GM12878 (cell line): ENCODE results near the gene ESYT2. TPM values are rescaled to one million over a fixed set of nuclear protein-coding genes. Genes with fewer than 3 reads are reported as not detected.
A peak's percentile ranks its signal among the peaks of the same experiment; 100 is the strongest.

Experiments
- ATAC-seq: fragments of 200-7000 bp; cut with Tn5 transposase; 3 replicates; pipeline ENCODE4 v1.9.1; 2020; ENCODE audit warnings: mild to moderate bottlenecking, moderate library complexity
- BruUV-seq: library from RNA; stranded (reverse); fragments of 400-500 nt; replicated peaks from 2 replicates; lab custom pipeline; 2021; lab: Mats Ljungman, UMichigan
- CTCF ChIA-PET: fragments of 300-600 bp; sonication (Branson Sonifier 250); formaldehyde crosslinking; extraction: SDS; loops from one replicate; lab custom pipeline; 2021; ENCODE audit warnings: inconsistent platforms; lab: Yijun Ruan, JAX
- POLR2A ChIA-PET: fragments of 350-600 bp; formaldehyde crosslinking; extraction: SDS; loops from one replicate; lab custom pipeline; 2021; ENCODE audit warnings: inconsistent platforms; lab: Charles Lee
- RAD21 ChIA-PET: fragments of 300-600 bp; sonication (Branson Sonifier 250); formaldehyde crosslinking; loops from one replicate; lab custom pipeline; 2023; ENCODE audit warnings: antibody characterized with exemption; ENCODE audit not compliant: unreplicated experiment; lab: Charles Lee
- SMC1A ChIA-PET: fragments of 300-600 bp; sonication (Branson Sonifier 250); formaldehyde crosslinking; loops from one replicate; lab custom pipeline; 2023; ENCODE audit not compliant: unreplicated experiment, uncharacterized antibody; lab: Charles Lee
- DNase-seq: peaks from one replicate; pipeline ENCODE4 v3.0.0-alpha.2; 2011; ENCODE audit warnings: low read depth, low spot score
- FAIRE-seq: peaks from 3 replicates; lab custom pipeline; 2011; peaks lifted over from hg19 to GRCh38; lab: Jason Lieb, UNC
- H2AFZ ChIP-seq: 2 replicates; pipeline ENCODE4 v1.6.0; 2011; ENCODE audit warnings: low read depth, low read length, control low read depth; ENCODE audit not compliant: control insufficient read depth
- H3K27ac ChIP-seq: 2 replicates; pipeline ENCODE4 v1.5.1; 2011; ENCODE audit warnings: control low read depth; ENCODE audit not compliant: control insufficient read depth, insufficient read depth
- H3K27me3 ChIP-seq, 2 experiments: replicated peaks in 1 of 2; 2 replicates each; pipeline versions ENCODE4 v1.6.0 to v1.6.1; 2011; ENCODE audit warnings: low read length in 1 of 2; ENCODE audit not compliant: control insufficient read depth in 2 of 2, insufficient read depth in 2 of 2
- H3K36me3 ChIP-seq, 2 experiments: 2 replicates each; pipeline ENCODE4 v1.5.1; 2011; ENCODE audit warnings: low read length in 1 of 2; ENCODE audit not compliant: control insufficient read depth in 2 of 2, insufficient read depth in 2 of 2
- H3K4me1 ChIP-seq: 2 replicates; pipeline ENCODE4 v1.6.1; 2011; ENCODE audit warnings: mild to moderate bottlenecking, low read length, moderate library complexity, mixed read lengths; ENCODE audit not compliant: control insufficient read depth, insufficient read depth
- H3K4me2 ChIP-seq: 2 replicates; pipeline ENCODE4 v1.6.0; 2011; ENCODE audit warnings: control low read depth; ENCODE audit not compliant: control insufficient read depth, insufficient read depth
- H3K4me3 ChIP-seq: fragments of 200-600 bp; sonication (generic); 2 replicates; pipeline ENCODE4 v1.5.1; 2016
- H3K79me2 ChIP-seq: 2 replicates; pipeline ENCODE4 v1.6.0; 2011; ENCODE audit warnings: low read length; ENCODE audit not compliant: control insufficient read depth, insufficient read depth
- H3K9ac ChIP-seq: 2 replicates; pipeline ENCODE4 v1.8.0; 2011; ENCODE audit warnings: low read length, control low read depth, mixed read lengths; ENCODE audit not compliant: control insufficient read depth, insufficient read depth
- H3K9me3 ChIP-seq: replicated peaks from 3 replicates; pipeline ENCODE4 v1.5.1; 2011; ENCODE audit warnings: mild to moderate bottlenecking, low read length; ENCODE audit not compliant: control insufficient read depth, insufficient read depth
- H4K20me1 ChIP-seq: 2 replicates; pipeline ENCODE4 v1.6.0; 2011; ENCODE audit not compliant: control insufficient read depth, insufficient read depth
- GATAD2B ChIP-seq: fragments of 450-650 bp; conservative IDR thresholded peaks from 2 replicates; pipeline ENCODE4 v1.6.1; 2017; ENCODE audit warnings: low read depth, mild to moderate bottlenecking, moderate library complexity
- SMAD5 ChIP-seq: IDR thresholded peaks from 2 replicates; pipeline ENCODE4 v1.6.1; 2016; ENCODE audit warnings: antibody characterized with exemption, low read depth
- TBL1XR1 ChIP-seq: IDR thresholded peaks from 2 replicates; pipeline ENCODE4 v1.6.1; 2012; ENCODE audit warnings: low read depth, low read length, improper control_type of control experiment
- TCF12 ChIP-seq: IDR thresholded peaks from 2 replicates; pipeline ENCODE4 v1.6.1; 2011; ENCODE audit warnings: low read depth, mild to moderate bottlenecking, low read length
- WGBS: methylation state at CpG from one replicate; pipeline ENCODE4 v1.1.6; 2016; ENCODE audit warnings: low lambda C conversion rate; ENCODE audit not compliant: insufficient replicate concordance, insufficient coverage; ENCODE audit errors: missing lambda C conversion rate; 5-methylcytosine and 5-hydroxymethylcytosine counted together
- in situ Hi-C: fragments of 300-500 bp; cut with MboI; formaldehyde crosslinking; loops from 9 replicates; pipeline ENCODE4 v1.14.3; 2018; ENCODE audit warnings: mixed read lengths
- intact Hi-C: fragments of 100-400 bp; cut with micrococcal nuclease; formaldehyde crosslinking; loops from one replicate; pipeline ENCODE4 v1.14.2; 2022; ENCODE audit not compliant: unreplicated experiment
- polyA plus RNA-seq, 11 experiments: library from polyadenylated mRNA; depleted of rRNA in 4 of 11; unstranded in 6 of 11; stranded (reverse) in 5 of 11; fragments of >200 nt; fragmentation: Nextera tagmentation in 4 of 11; fragmentation: Illumina TruSeq in 1 of 11; extraction: Ambion mirVana in 4 of 11; extraction: Trizol in 1 of 11; gene quantifications; 1 replicate in 1 of 11; 2 replicates in 10 of 11; pipeline versions ENCODE4 v1.2.1 to v1.2.3, GENCODE V29; 2011 to 2016; ENCODE audit warnings: inconsistent platforms in 2 of 11, missing spikeins in 2 of 11, low read depth in 1 of 11
- total RNA-seq, 4 experiments: library from RNA; depleted of rRNA in 3 of 4; stranded (reverse); fragments of >200 nt in 3 of 4; fragmentation: Illumina TruSeq in 1 of 4; extraction: Trizol in 1 of 4; gene quantifications; 2 replicates each; pipeline versions ENCODE4 v1.2.1 to v1.2.3, GENCODE V29; 2013 to 2021
- TF ChIP-seq, protein P1 (sequence below): fragments of 450-650 bp; IDR thresholded peaks from 2 replicates; pipeline ENCODE4 v1.6.1; 2017; ENCODE audit warnings: antibody characterized with exemption, mild to moderate bottlenecking, moderate library complexity

Gene ESYT2
- total and polyA plus RNA-seq, 10 of the 15 experiments (the other 5 are each of a cell fraction or from before 2014, with no cell fraction given) = 1.9 to 44.6 (median 21.4) TPM

DNA sequence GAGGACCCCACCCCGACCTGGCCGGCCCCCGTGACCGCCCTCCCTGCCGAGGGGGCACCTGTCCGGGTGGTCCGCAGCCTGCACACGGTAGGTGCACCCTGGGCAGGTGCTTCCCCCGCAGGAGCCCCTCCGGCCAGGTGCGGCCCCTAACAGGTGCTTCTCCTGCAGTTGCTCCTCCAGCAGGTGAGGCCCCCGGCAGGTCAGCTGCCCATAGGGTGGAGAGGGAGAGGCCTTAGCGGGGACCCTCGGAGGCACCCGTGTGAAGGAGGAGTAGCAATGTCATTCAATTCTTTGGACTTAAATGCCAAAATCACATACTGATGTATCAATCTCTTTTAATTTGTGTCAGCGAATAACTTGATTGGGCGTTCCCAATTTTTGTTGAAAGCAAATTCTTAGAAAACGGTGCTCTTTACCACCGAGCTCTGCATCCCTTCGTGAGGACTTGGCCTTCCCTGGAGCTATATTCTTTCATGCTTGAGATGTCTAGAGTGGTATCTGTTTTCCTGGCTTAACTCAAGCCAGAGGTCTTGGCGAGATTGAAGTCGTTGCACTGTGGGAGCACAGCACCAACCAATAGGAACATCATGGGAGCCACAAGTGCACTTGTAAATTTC is 124.0 kb downstream of the ESYT2 start:
- SMC1A ChIA-PET = interaction anchor here (1.6 kb wide), 1 partner anchor 272 kb away, joined by 9 read pairs; no protein-coding TSS in a partner anchor
- H2AFZ ChIP-seq = peak overlapping the region; percentile 68
- intact Hi-C loops = loop anchor here (2.0 kb wide), 1 partner anchor 123 kb away; the partner anchor contains the start of gene ESYT2
- H3K9me3 ChIP-seq = peaks cover 5% of the 10 kb centered on the region; the same call in 2 of the 3 replicates
- TF ChIP-seq TCF12 = 0 out of 2 replicates have a peak, but pooled peaks have one; percentile 21
- TF ChIP-seq, protein P1, sequence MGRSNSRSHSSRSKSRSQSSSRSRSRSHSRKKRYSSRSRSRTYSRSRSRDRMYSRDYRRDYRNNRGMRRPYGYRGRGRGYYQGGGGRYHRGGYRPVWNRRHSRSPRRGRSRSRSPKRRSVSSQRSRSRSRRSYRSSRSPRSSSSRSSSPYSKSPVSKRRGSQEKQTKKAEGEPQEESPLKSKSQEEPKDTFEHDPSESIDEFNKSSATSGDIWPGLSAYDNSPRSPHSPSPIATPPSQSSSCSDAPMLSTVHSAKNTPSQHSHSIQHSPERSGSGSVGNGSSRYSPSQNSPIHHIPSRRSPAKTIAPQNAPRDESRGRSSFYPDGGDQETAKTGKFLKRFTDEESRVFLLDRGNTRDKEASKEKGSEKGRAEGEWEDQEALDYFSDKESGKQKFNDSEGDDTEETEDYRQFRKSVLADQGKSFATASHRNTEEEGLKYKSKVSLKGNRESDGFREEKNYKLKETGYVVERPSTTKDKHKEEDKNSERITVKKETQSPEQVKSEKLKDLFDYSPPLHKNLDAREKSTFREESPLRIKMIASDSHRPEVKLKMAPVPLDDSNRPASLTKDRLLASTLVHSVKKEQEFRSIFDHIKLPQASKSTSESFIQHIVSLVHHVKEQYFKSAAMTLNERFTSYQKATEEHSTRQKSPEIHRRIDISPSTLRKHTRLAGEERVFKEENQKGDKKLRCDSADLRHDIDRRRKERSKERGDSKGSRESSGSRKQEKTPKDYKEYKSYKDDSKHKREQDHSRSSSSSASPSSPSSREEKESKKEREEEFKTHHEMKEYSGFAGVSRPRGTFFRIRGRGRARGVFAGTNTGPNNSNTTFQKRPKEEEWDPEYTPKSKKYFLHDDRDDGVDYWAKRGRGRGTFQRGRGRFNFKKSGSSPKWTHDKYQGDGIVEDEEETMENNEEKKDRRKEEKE = no peak
- 0 out of 2 replicates have a peak, but pooled peaks have one; percentile 2 for TF ChIP-seq TBL1XR1
- TF ChIP-seq SMAD5 = peak; percentile 5; the same call in 1 of the 2 replicates
- TF ChIP-seq GATAD2B = 0 out of 2 replicates have a peak, but pooled peaks have one; percentile 13
- RAD21 ChIA-PET = interaction anchor here (0.7 to 2.2 kb wide), 5 partner anchors 43 to 271 kb away, joined by 3 to 14 read pairs (median 3); no protein-coding TSS in a partner anchor
- TSS peak; percentile 92 for BruUV-seq
- peak overlapping the region; percentile 97 for H3K4me3 ChIP-seq
- ATAC-seq = no peak
- FAIRE-seq = no peak
- peak overlapping the region; percentile 90 for H3K4me2 ChIP-seq
- H3K27ac ChIP-seq = peak overlapping the region; percentile 90
- in situ Hi-C loops = loop anchor here (5.0 kb wide), 1 partner anchor 117 kb away; no protein-coding TSS in a partner anchor
- DNase-seq = no peak
- peaks cover 0 to 2% of the 10 kb centered on the region in 2 experiments; a peak in 3 of 4 replicates for H3K36me3 ChIP-seq
- peaks cover 42% of the 10 kb centered on the region for H3K79me2 ChIP-seq
- H3K27me3 ChIP-seq = no peaks in the 10 kb centered on the region
- POLR2A ChIA-PET = interaction anchor here (0.6 to 1.6 kb wide), 5 partner anchors 10 to 159 kb away, joined by 3 to 4 read pairs (median 4); no protein-coding TSS in a partner anchor
- no peaks in the 10 kb centered on the region for H4K20me1 ChIP-seq
- CTCF ChIA-PET = interaction anchor here (0.6 to 2.6 kb wide), 5 partner anchors 9 to 271 kb away, joined by 3 to 16 read pairs (median 3); no protein-coding TSS in a partner anchor
- WGBS = 21% methylated on average over 16 of the region's 22 CpGs
- H3K9ac ChIP-seq = peak overlapping the region; percentile 68
- H3K4me1 ChIP-seq = peaks cover 3% of the 10 kb centered on the region
